Kidney (tissue), 14 donors: ENCODE results near the gene BEST4. TPM values are rescaled to one million over a fixed set of nuclear protein-coding genes. Genes with fewer than 3 reads are reported as not detected.

Experiments
- DNase-seq, 5 donors: peaks; one replicate each; pipeline ENCODE4 v3.0.0-alpha.2; 2013 to 2020
- FAIRE-seq: peaks from 2 replicates; lab custom pipeline; 2012; peaks lifted over from hg19 to GRCh38; lab: Jason Lieb, UNC
- H3K27ac ChIP-seq, 2 donors: one replicate each; pipeline ENCODE4 v1.7.0; 2013; ENCODE audit warnings: low read depth in 2 of 2, low read length in 2 of 2, inconsistent platforms in 1 of 2
- H3K27me3 ChIP-seq: one replicate; pipeline ENCODE4 v1.7.1; 2013; ENCODE audit warnings: low read length, inconsistent platforms; ENCODE audit not compliant: control insufficient read depth, insufficient read depth
- H3K36me3 ChIP-seq, 3 donors: one replicate each; pipeline versions ENCODE4 v1.7.0 to v1.7.1; 2013; ENCODE audit warnings: low read length in 3 of 3, control low read depth in 1 of 3, inconsistent platforms in 1 of 3; ENCODE audit not compliant: insufficient read depth in 3 of 3, control insufficient read depth in 2 of 3
- H3K4me1 ChIP-seq, 3 donors: one replicate each; pipeline versions ENCODE4 v1.7.0 to v1.7.1; 2013; ENCODE audit warnings: low read length in 3 of 3, inconsistent platforms in 1 of 3, low read depth in 1 of 3; ENCODE audit not compliant: control insufficient read depth in 2 of 3, insufficient read depth in 2 of 3
- H3K4me3 ChIP-seq, 3 donors: one replicate each; pipeline versions ENCODE4 v1.7.0 to v1.8.1; 2013; ENCODE audit warnings: low read length in 3 of 3, control low read depth in 1 of 3, inconsistent platforms in 1 of 3
- H3K9ac ChIP-seq, 3 donors: one replicate each; pipeline versions ENCODE4 v1.7.0 to v1.7.1; 2013; ENCODE audit warnings: low read length in 3 of 3, control low read depth in 1 of 3, inconsistent platforms in 1 of 3
- H3K9me3 ChIP-seq, 3 donors: one replicate each; pipeline versions ENCODE4 v1.7.0 to v1.7.1; 2013; ENCODE audit warnings: low read length in 3 of 3, control low read depth in 1 of 3, inconsistent platforms in 1 of 3; ENCODE audit not compliant: control insufficient read depth in 2 of 3, insufficient read depth in 1 of 3
- intact Hi-C: fragments of 100-400 bp; cut with DNase I; formaldehyde crosslinking; loops from one replicate; pipeline ENCODE4 v1.11.1; 2022
- polyA plus RNA-seq: library from polyadenylated mRNA; stranded (reverse); fragments of 350-450 nt; fragmentation: Illumina TruSeq; extraction: RNeasy Lipid Tissue Mini Kit (QIAGEN cat#74804); gene quantifications from one replicate; pipeline ENCODE4 v1.2.3, GENCODE V29; 2014; ENCODE audit warnings: low read depth, low replicate concordance; ENCODE audit not compliant: insufficient read depth
- total RNA-seq: library from RNA; stranded (reverse); fragmentation: NEBNext Ultra II Directional; extraction: Animal tissue kit (Norgen Biotek cat#: 25700); gene quantifications from one replicate; pipeline ENCODE4 v1.2.1, GENCODE V29; 2021
- TF ChIP-seq, protein P1 (sequence below): IDR thresholded peaks from 3 replicates; pipeline ENCODE4 v1.5.1; 2012; ENCODE audit warnings: mild to moderate bottlenecking, moderate library complexity, borderline replicate concordance; ENCODE audit not compliant: insufficient read depth; ENCODE audit errors: extremely low read depth
- donor health status: control.
- donor health status: control.
- donor health status: control.
- donor health status: control.
- donor health status: control.
- donor health status: DM: yes; HTN: yes; CAD: no.
- donor health status: Normal renal cell carcinoma (clear cell type).

Gene BEST4
- total and polyA plus RNA-seq, 2 donors from 2014 or later = 0.37 to 0.50 TPM

DNA sequence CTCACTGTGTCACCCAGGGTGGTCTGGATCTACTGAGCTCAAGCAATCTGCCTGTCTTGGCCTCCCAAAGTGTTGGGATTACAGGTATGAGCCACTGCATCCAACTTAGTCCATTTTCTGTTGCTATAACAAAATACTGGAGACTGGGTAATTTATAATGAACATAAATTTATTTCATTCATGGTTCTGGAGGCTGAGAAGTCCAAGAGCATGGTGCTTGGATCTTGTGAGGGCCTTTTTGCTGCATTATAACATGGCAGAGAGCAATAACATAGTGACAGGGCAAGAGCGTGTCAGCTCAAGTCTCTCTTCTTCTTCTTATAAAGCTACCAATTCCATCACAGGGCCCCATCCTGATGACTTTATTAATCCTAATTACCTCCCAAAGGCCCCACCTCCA, 52.0 kb downstream of the BEST4 start:
- H3K4me3 ChIP-seq = no peak overlapping the region

DNA sequence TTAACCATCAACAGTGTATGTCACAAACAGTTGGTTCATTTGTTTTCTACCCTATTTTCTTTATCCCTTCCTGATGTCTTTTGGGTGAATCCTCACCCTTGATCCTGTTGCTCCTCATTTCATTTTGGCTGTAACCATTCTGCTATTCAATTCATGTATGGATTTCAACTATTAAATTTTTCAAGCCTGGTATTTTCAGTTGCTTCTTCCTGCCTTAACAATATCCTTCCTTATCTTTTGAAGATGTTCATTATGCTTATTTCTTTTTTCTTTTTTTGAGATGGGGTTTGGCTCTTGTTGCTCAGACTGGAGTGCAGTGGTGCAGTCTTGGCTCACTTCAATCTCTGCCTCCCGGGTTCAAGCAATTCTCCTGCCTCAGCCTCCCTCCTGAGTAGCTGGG, 54.2 kb downstream of the BEST4 start:
- intact Hi-C loops = no loop called here
- Histone ChIP-seq H3K4me3 (no peak overlapping the region), H3K27ac (no peak overlapping the region), H3K36me3 (no peaks in the 10 kb centered on the region), H3K4me1 (no peaks in the 10 kb centered on the region), H3K27me3 (no peaks in the 10 kb centered on the region), H3K9ac (no peak overlapping the region), H3K9me3 (no peaks in the 10 kb centered on the region)
- FAIRE-seq = no peak
- no peak for DNase-seq
- TF ChIP-seq, protein P1, sequence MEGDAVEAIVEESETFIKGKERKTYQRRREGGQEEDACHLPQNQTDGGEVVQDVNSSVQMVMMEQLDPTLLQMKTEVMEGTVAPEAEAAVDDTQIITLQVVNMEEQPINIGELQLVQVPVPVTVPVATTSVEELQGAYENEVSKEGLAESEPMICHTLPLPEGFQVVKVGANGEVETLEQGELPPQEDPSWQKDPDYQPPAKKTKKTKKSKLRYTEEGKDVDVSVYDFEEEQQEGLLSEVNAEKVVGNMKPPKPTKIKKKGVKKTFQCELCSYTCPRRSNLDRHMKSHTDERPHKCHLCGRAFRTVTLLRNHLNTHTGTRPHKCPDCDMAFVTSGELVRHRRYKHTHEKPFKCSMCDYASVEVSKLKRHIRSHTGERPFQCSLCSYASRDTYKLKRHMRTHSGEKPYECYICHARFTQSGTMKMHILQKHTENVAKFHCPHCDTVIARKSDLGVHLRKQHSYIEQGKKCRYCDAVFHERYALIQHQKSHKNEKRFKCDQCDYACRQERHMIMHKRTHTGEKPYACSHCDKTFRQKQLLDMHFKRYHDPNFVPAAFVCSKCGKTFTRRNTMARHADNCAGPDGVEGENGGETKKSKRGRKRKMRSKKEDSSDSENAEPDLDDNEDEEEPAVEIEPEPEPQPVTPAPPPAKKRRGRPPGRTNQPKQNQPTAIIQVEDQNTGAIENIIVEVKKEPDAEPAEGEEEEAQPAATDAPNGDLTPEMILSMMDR = no peak

More for the DNA sequence above, 52.0 kb downstream of the BEST4 start:
- Histone ChIP-seq H3K9ac (no peak overlapping the region), H3K27me3 (no peaks in the 10 kb centered on the region), H3K9me3 (no peaks in the 10 kb centered on the region), H3K27ac (no peak overlapping the region), H3K4me1 (peaks cover 0 to 6% (median 5%) of the 10 kb centered on the region in 3 donors), H3K36me3 (no peaks in the 10 kb centered on the region)
- DNase-seq (no peak), FAIRE-seq (no peak)
- TF ChIP-seq, protein P1 = no peak
- intact Hi-C loops = no loop called here

Other genes starting within 250 kb of the BEST4 start
- gene TMEM53, start 113.7 kb downstream of the BEST4 start, total RNA-seq = 16.4 TPM
- gene TMEM53, start 113.7 kb downstream of the BEST4 start, polyA plus RNA-seq = 45.0 TPM
- gene ARMH1, start 113.5 kb downstream of the BEST4 start, total RNA-seq = 3.9 TPM
- gene ARMH1, start 113.5 kb downstream of the BEST4 start, polyA plus RNA-seq = 3.4 TPM
- gene RNU5D-1, start 57.0 kb downstream of the BEST4 start, total RNA-seq = not detected
- not detected for gene RNU5D-1, start 57.0 kb downstream of the BEST4 start, polyA plus RNA-seq
- 1.4 TPM for gene KIF2C, start 48.3 kb downstream of the BEST4 start, total RNA-seq
- gene KIF2C, start 48.3 kb downstream of the BEST4 start, polyA plus RNA-seq = 0.47 TPM
- 1,449 TPM for gene RPS8, start 12.6 kb downstream of the BEST4 start, total RNA-seq
- 1,538 TPM for gene RPS8, start 12.6 kb downstream of the BEST4 start, polyA plus RNA-seq
- gene PLK3, start 12.2 kb upstream of the BEST4 start, total RNA-seq = 24.3 TPM
- gene PLK3, start 12.2 kb upstream of the BEST4 start, polyA plus RNA-seq = 4.4 TPM
- 1.2 TPM for gene DYNLT4, start 19.2 kb upstream of the BEST4 start, total RNA-seq
- gene DYNLT4, start 19.2 kb upstream of the BEST4 start, polyA plus RNA-seq = not detected
- gene BTBD19, start 20.4 kb upstream of the BEST4 start, total RNA-seq = 16.5 TPM
- 3.2 TPM for gene BTBD19, start 20.4 kb upstream of the BEST4 start, polyA plus RNA-seq
- 1.2 TPM for gene PTCH2, start 55.1 kb upstream of the BEST4 start, total RNA-seq
- gene PTCH2, start 55.1 kb upstream of the BEST4 start, polyA plus RNA-seq = 0.24 TPM
- gene EIF2B3, start 198.4 kb upstream of the BEST4 start, total RNA-seq = 20.6 TPM
- 25.0 TPM for gene EIF2B3, start 198.4 kb upstream of the BEST4 start, polyA plus RNA-seq
- gene HECTD3, start 223.2 kb upstream of the BEST4 start, total RNA-seq = 42.1 TPM
- gene HECTD3, start 223.2 kb upstream of the BEST4 start, polyA plus RNA-seq = 27.5 TPM
- 71.0 TPM for gene UROD, start 224.1 kb upstream of the BEST4 start, total RNA-seq
- 172 TPM for gene UROD, start 224.1 kb upstream of the BEST4 start, polyA plus RNA-seq